Measurements from ENCODE around the gene CEP170. TPM values are rescaled to one million over a fixed set of nuclear protein-coding genes. Genes with fewer than 3 reads are reported as not detected.
A peak's percentile ranks its signal among the peaks of the same experiment; 100 is the strongest.
"Not testable (repeated sequence)": the region's sequence is repeated elsewhere in the genome, so short reads cannot be mapped to it uniquely, and the experiment has no call there.

Gene CEP170
- total RNA-seq, 1 donor from 2014 or later, result 45.0 TPM

DNA sequence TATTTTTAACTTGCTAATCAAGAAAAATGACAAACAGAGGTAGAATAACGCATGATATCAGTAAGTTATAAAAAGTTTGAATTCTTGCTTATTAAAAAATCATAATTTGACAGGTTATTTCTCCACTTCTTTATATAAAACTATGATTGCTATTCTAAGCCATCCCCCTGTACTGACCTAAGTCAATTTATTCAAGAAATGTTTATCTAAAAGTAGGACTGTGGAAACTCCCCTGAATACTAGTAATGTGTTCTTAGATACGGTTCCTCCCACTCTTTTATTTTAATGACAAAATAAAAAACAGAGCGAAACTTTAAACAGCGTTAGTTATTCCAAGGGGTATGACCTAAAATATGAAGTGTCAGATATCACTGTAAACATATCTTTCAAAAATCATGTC, 51.9 kb downstream of the CEP170 start:
- DNase-seq; intact Hi-C loops (cut with DNase I); ATAC-seq (ENCODE audit: poor library complexity): not testable (repeated sequence)

DNA sequence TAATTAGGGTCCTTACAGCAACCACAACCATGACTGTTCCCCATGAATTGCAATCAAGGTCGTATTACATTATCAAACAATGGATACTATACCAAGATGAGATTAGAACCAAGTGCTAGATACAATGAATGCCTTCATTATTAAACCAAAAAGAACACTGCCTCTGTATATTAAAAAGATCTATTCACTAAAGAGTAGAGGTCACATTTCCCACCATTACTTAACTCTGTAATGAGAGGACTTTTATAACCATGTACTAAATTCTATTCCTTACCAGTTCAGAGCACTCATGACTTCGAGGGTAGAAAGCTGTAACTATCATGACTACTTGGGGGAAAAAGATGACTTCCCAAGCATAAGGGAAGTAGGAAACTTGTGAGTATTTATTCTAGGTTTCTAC, 53.8 kb downstream of the CEP170 start:
- intact Hi-C loops (cut with DNase I); DNase-seq; ATAC-seq (ENCODE audit: poor library complexity): not testable (repeated sequence)

DNA sequence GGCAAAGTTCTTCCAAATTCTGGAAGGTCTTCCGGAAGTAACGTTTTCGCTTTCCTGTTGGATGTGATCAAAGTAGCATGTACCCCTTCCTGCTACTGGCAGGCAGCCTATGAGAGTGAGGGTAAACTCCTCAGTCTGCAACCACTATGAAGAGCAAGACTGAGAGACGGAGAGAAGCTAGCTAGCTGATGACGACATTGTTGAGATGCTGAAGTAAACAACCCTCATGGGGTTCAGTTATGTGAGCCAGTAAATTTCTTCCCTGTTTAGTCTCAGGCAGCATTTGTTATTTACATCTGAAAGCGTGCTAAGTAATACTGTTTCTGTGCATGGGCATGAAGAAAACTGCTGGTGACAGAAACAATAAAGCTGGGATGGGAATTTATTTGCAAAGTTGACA, 57.6 kb downstream of the CEP170 start:
- DNase-seq; ATAC-seq (ENCODE audit: poor library complexity); intact Hi-C loops (cut with DNase I): not testable (repeated sequence)

DNA sequence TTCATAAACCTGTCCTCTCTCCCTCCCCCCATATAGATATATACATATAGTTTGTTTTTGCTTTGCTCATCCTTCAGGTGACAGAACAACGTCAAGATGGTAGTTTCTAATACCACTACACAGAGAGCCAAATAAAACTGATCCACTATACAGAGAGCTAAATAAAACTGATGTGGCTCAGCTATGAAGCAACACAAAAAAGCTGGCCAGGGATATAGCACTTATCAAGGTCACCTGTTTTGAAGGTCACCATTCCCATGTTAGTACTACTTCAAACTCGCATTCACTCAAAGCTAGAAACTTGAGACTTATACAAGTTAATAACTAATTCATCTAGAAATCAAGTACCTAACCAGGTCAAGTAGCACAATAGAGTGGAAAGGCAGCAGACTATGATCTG, 61.8 kb downstream of the CEP170 start:
- ATAC-seq (ENCODE audit: poor library complexity), result peak; percentile 84
- DNase-seq; intact Hi-C loops (cut with DNase I): not testable (repeated sequence)

DNA sequence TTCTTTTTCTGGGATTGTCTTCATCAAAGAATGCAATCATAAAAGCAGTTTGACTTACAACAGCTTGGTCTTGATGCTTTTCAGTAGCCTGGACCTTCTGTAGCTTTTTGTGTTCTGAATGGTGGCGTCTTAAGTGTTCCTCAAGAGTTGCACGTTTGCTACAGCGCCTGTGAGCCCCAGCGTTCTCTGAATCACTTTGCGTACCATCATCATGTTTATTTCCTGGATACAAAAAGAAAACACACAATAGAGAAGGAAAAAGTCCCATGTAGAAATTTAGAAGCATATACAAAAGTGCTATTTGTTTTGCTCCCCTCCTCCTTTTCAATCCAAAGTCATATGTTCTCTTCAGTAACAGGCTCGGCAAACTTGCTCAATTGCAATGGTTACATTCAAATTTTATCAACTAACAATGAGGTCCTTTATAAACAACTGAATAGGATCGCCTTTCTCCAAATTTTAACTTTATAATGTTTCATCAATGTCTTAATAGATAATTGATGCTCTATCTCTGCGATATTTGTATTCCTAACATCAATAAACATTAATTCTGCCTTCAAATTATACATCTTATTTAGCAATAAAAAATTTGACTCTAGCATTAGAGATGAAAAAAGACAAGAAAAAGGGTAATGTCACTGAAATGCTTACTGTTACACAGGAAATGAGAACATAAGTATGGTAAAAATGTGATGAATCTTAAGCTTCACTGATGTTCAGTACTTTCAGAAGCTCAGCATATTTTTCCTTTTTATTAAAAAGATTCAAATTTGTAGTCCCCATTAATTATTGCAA, 68.7 kb downstream of the CEP170 start:
- ATAC-seq (ENCODE audit: poor library complexity); DNase-seq; intact Hi-C loops (cut with DNase I): not testable (repeated sequence)

DNA sequence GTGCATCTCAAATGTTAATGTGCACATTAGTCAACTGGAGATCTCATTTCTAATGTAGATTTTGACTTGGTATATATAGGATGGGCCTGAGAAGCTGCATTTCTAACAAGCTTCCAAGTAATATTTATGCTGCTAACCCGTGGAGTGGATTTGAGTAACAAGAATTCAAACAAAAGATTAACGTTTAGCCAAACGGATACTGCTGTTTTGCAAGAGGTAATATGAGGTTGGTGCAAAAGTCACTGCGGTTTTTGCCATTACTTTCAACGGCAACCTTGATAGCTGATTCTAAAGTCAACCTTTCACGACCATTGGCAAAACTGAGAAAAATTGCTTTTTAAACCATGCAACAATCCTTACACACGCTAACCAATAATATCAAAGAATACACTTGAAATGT, 70.3 kb downstream of the CEP170 start:
- intact Hi-C loops (cut with DNase I), result not testable (repeated sequence)

DNA sequence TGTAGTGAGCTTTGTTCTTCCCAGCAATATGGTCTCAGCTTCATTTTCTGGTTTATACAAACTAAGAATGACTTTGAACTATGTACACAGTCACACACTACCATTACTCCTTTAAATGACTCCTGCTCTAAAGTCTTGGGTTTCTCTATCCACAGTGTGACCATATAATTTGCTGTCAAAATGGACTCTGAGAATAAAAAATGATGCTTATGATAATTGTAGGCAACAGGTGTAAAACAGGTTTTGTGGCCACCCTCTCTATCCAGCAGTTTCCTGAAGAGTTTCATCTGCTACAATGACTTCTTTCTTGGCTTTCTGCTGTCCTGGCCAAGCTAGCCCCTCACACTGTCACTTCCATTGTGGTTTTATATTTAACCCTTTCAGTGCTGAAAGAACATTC, 71.4 kb downstream of the CEP170 start:
- intact Hi-C loops (cut with DNase I); ATAC-seq (ENCODE audit: poor library complexity); DNase-seq: not testable (repeated sequence)

More for the DNA sequence above, 70.3 kb downstream of the CEP170 start:
- not testable (repeated sequence) for DNase-seq; ATAC-seq (ENCODE audit: poor library complexity)

DNA sequence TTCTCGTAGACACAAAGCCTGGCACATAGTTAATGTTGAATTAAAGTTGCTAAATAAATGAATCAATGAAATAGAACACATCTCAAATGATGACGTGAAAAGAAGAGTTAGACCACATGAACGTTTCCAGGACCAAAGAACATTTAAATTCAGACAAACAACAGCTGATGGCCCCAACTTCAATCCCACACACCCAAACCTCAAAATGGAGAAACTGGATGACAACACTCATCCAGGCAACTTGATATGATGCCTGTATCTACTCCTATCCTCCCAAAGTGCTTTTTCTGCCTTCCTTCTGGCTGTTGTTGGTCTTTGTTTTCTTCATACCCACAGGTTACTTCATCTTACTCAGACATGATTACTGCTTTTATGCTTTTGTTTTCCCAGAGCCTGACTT, 71.9 kb downstream of the CEP170 start:
- intact Hi-C loops (cut with DNase I); ATAC-seq (ENCODE audit: poor library complexity); DNase-seq: not testable (repeated sequence)

DNA sequence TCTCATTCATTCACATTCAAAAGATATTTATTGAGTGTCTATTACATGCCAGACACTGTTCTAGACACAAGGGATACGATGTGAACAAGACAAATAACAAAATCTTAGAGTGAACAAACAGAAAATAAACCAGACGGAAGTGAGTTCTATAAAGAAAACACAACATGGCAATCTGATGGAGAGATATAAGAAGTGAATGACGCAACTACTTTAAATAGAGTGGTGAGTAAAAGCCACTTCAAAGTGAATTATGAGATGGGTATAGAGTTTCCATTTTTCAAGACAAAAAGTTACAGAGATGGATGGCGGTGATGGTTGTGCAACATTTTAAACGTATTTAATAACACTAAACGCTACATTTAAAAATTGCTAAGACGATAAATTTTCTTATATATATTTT, 75.4 kb downstream of the CEP170 start:
- intact Hi-C loops (cut with DNase I), result no loop called here
- ATAC-seq (ENCODE audit: poor library complexity), result no peak
- no peak for DNase-seq

DNA sequence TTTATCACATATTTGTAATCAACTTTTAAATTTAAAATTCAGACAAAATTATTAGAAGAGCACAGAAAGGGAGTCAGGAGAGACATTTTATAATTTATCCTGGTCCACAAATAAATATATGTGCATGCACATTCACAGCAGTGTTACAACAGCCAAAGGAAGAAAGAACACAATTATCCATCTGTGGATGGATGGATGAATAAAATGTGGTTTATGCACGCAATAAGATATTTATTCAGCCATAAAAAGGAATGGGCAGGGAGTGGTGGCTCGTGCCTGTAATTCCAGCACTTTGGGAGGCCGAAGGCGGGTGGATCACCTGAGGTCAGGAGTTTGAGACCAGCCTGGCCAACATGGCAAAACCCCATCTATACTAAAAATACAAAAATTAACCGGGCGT, 77.3 kb downstream of the CEP170 start:
- intact Hi-C loops (cut with DNase I); ATAC-seq (ENCODE audit: poor library complexity); DNase-seq: not testable (repeated sequence)

DNA sequence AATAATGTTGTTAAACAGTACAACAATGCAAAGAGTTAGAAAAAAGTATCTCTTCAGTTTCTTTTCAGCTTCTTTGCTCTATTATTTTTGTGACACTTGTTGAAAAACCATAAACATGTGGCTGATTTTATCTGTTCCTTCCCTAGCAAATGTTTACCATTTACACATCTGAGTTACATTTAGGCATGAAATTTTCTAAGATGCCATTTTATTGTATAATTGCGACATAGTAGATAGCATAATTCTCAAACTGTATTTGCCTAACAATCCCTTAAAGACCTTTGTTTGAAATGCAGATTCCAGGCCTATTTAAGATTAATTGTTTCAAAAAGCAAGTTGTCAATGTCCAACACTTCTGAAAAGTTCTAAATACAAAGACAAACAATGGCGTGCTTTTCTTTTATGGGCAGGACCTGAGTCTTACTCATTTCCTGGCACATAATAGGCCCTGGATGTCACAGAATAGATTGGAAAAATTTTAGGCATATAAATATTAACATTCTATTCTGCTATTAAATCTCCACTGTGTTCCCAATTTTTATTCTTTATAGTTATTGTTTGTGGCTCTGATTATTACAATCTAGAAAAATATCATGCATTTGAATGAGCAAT, 81.2 kb downstream of the CEP170 start:
- ATAC-seq (ENCODE audit: poor library complexity); DNase-seq; intact Hi-C loops (cut with DNase I): not testable (repeated sequence)

DNA sequence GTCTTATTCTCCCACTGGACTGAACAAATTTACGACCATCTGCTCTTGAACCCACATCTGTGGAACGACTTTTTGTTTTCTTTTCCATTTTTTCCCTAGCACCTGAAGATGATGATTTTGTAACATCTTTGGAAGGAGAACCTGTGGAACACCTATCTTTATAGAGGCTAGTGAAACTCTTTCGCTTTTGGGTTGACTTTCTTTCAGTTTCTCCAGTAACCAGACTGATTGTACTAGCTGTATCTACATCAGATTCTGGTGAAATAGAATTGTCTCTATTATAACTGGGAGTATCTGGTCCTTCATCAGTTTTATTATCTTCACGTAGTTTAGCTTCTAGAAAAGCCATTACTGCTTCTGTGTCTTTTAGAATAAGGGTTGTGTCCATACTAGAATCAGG, 90.2 kb downstream of the CEP170 start:
- DNase-seq; intact Hi-C loops (cut with DNase I); ATAC-seq (ENCODE audit: poor library complexity): not testable (repeated sequence)

DNA sequence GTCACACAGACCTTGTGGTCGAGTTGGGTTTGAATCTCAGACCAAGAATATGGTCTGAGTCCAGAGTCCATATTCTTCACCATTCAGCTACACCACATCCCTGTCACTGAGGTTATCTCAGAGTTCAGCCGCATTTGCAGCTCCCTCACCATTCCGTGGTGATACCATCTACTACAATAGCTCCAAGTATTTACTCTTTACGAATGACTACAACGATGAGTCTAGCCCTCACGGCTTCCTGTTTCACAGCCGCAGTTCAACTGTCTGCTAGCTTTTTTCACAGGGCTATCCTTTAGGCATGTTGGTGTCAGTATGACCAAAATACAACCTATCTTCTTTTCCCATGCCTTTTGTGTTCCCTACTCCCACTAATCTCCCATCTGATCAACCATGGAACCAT, 104.2 kb downstream of the CEP170 start:
- ATAC-seq (ENCODE audit: poor library complexity); intact Hi-C loops (cut with DNase I); DNase-seq: not testable (repeated sequence)

DNA sequence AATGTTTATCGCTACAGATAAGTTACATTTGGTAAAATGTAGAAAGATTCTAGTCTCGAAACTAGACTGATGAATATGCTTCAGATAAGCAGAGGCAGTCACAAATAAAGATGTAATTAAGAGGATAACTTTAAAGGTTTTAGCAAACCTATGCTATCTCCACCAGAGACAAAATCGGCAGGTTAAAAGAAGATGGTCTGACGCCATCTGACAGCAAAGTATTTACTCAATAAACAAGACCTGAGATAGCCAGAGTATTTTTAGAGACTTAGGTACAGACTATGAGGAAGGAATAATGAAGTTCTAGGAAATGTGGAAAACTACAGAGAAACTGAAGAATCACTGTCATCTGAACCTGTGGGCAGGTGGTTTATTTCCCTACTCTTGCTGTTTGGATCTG, 106.0 kb downstream of the CEP170 start:
- DNase-seq; intact Hi-C loops (cut with DNase I); ATAC-seq (ENCODE audit: poor library complexity): not testable (repeated sequence)

DNA sequence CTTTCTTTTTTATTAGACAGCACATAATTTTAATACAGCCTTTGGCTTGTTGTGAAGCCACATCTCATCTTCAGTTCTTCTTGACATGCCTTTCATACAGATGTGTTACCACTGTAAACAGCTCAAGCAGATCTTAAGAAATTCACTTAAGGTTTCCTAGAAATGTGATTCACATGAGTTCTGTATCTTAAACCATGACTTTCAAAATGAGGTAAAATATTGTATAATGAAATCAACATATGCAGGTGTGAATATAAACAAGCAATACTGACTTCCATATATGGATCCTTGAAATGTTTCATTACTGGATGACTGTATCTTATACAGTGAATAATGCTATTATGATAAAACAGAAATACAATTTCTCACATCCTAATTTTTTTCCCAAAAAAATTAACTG, 107.7 kb downstream of the CEP170 start:
- ATAC-seq (ENCODE audit: poor library complexity); intact Hi-C loops (cut with DNase I); DNase-seq: not testable (repeated sequence)

DNA sequence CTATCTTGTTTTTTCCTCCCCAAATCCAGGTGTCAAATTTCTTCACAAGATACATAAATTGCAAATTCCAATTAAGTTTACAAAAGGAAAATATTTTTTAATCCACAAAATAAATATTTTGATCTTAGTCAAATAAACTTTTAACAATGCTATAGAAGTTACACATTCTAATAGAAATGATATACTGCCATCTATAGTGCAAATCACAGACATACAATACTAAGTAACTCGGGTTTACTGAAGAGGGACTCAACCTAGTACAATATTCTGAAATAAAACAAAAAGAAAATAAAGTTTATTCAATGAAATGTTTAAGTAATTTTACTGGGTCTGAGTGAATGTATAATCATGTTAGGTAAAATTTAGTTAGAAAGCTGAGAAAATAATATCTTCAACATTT, 114.6 kb downstream of the CEP170 start:
- intact Hi-C loops (cut with DNase I); DNase-seq; ATAC-seq (ENCODE audit: poor library complexity): not testable (repeated sequence)

DNA sequence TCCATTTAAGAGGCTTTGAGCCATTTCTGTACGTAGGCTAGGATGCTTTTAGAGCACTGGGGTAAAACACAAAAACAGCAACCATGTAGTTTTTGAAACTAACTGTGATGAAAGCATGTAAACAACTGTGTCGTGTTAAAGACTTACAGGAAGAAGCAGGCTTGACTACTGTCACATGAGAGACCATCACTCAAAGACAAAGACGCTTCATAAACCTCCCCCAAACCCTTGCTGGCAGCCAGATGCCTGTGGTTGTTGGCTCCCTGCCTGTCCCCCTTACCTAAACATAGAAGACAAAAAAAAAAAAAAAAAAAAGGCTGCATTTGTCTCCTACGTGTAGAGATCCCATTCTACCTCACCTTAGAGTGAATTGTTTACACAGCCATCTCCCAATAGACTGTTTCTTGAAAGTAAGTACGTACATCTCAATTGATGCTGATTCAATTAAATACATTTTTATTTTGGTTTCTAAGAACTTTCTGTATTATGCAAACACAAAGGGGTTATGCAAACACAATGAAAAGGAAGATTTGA, 132.1 kb downstream of the CEP170 start:
- intact Hi-C loops (cut with DNase I); DNase-seq; ATAC-seq (ENCODE audit: poor library complexity): not testable (repeated sequence)

DNA sequence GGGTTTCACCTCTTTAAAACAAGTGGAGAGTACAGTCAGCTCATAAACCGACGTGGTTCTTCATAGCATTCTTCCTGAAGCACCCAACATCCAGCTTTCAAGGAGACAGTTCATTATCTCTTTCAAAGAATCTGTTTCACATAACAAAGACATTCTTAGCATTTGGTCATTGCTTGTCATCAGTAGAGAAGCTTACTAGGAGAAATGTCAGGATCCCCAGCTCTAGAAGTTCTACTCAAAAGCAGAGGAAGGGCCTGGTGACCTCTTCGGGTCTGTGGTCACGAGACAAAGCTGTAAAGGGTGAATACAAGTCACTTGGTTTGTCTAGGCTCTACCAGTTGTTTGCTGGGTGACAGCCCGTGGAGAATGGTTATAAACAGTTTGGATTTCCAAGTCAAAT, 133.1 kb downstream of the CEP170 start:
- intact Hi-C loops (cut with DNase I); ATAC-seq (ENCODE audit: poor library complexity); DNase-seq: not testable (repeated sequence)

DNA sequence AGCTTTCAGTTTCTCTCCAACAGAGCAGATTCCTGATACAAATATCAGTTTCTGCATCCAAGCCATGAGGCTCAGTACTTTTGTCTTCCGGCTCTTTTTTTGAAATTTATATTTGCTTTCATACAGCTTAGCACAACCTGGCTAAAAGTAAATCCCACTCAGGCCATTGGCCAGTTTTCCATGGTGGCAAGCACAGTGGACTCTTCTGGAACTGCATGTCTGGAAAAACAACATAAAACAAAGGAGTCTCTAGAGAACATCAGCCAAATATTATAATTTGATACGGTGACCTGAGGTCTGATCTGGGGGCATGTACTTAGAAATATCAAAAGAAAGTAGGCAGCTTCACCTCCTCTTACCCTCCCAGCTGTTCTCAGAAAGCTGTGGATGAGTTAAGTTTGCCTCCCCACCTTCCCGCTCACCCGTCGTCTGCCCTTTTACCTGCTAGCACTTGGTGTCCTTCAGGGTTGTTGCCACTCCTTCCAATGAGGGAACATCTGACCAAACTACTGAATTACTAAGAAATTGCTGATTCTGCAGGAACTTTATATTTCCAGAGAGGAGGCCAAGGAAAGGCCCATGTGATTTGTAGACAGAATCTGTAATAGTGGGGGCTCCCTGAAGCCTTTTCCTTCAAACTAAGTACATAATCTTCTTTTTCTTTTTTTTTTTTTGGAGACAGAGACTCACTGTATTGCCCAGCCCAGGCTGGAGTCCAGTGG, 136.3 kb downstream of the CEP170 start:
- ATAC-seq (ENCODE audit: poor library complexity); DNase-seq; intact Hi-C loops (cut with DNase I): not testable (repeated sequence)
